Measurements from ENCODE around the gene SNX30. TPM values are rescaled to one million over a fixed set of nuclear protein-coding genes. Genes with fewer than 3 reads are reported as not detected.

Gene SNX30
- total RNA-seq, 3 donors from 2014 or later = 2.3 to 3.8 (median 3.2) TPM

DNA sequence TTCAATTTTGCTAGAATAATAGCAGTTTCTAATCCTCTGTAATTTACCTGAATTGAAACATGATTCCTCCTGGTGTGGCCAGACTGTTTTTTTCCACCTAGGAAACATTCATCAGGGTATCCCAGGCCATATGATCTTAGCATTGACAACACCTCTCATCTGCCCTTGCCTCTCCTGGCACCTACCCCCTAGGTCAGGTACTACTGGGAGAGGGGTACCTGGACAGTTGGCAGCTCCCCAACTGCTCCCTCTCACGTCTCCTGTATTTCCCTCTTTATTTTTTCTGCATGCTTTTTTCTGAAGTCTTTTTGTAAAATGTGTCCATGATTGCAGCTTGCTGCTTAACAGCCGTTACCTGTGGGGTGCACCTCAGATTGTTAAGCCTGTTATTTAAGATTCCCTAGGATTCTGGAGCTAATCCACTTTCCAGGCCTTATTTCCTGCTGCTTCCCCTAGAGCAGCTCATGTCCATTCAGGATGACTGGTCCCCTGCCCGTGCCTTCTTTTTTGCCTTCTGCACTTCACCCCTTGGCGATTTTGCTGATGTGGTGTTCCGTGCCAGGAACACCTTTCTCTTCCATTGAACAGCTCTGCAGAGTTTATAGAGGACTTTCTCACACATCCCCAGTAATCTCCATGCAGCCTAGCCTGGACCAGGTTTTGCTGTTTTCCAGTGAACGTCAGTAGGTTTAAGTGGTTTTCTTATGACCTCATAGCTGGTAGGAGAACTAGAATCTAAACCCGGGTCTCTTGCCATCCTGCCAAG is 33.6 kb downstream of the SNX30 start:
- ATAC-seq (no peak), DNase-seq (no peak)
- no peaks in the 10 kb centered on the region for H3K36me3 Mint-ChIP-seq (ENCODE audit: insufficient read depth)
- H3K4me1 Mint-ChIP-seq (ENCODE audit: low read depth) = peaks cover 19% of the 10 kb centered on the region
- H3K4me3 Mint-ChIP-seq = no peak overlapping the region
- no peaks in the 10 kb centered on the region for H3K27me3 Mint-ChIP-seq (ENCODE audit: low read depth)
- H3K9me3 Mint-ChIP-seq = no peaks in the 10 kb centered on the region

DNA sequence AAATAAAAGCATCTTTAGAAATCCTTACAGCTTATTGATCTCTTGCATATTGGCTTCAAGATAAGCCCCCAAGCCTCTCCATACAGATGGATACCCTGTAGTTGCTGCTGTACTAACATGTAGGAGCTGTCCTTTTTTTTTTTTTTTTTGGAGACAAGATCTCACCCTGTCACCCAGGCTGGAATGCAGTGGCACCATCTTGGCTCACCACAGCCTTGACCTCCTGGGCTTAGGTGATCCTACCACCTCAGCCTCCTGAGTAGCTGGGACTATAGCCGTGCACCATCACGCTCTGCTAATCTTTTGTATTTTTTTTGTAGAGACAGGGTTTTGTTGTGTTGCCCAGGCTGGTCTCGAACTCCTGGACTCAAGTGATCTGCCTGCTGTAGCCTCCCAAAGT is 35.4 kb downstream of the SNX30 start:
- H3K36me3 Mint-ChIP-seq (ENCODE audit: insufficient read depth) = no peaks in the 10 kb centered on the region
- no peaks in the 10 kb centered on the region for H3K9me3 Mint-ChIP-seq
- ATAC-seq (no peak), DNase-seq (no peak)
- no peak overlapping the region for H3K4me3 Mint-ChIP-seq
- H3K27me3 Mint-ChIP-seq (ENCODE audit: low read depth) = no peaks in the 10 kb centered on the region
- peaks cover 14% of the 10 kb centered on the region for H3K4me1 Mint-ChIP-seq (ENCODE audit: low read depth)

DNA sequence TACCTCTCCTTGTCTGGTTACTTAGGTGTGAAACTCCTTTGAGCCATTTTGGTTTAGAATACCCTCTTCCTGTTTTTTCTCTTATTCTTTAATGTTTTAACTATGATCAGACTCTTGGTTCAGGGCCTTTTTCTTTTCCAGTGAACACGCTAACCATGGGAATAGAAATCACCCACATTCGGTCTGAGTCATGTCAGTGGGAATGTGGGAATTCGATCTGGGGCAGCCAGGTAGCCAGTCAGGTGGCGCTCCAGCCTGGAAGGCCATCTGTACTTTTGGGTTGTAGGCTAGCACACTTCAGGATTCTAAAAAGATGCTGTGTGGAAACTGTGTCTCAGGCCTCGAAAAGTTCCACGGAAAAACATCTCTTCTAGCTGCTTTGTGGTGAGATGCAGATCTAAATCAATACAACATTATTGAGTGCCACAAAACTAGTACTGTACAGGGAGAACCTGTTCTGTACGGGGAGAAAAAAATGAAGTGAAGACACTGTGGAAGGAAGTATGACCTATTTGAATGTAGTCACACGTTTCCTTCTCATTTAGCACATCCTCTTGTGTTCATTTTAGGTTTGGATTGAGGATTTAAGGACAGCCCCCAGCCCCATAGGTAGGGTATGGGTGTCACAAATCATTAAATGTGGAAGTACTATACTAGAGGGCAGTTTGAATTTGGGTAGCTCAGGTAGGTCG is 36.4 kb downstream of the SNX30 start:
- Mint-ChIP-seq H3K9me3 (no peaks in the 10 kb centered on the region), H3K36me3 (ENCODE audit: insufficient read depth) (no peaks in the 10 kb centered on the region), H3K27me3 (ENCODE audit: low read depth) (no peaks in the 10 kb centered on the region), H3K4me3 (no peak overlapping the region), H3K4me1 (ENCODE audit: low read depth) (peaks cover 14% of the 10 kb centered on the region)
- ATAC-seq (no peak), DNase-seq (no peak)

DNA sequence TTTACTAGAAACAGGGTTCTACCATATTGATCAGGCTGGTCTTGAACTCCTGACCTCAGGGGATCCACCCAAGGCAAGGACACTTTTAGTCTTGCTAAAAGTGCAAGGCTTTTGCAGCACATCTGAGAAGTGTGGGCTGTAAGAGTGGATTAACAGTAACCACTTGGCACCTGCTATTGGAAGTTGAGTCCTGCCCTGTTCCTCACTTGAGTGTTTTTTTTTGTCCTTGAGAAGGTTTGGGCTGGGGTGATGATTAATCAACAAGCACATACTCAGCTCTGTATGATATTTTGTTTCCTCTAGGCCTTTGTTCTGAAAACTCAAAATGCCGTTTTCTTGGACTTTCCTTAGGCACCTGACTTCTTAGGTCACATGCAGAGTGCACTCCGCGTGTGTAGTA is 37.4 kb downstream of the SNX30 start:
- DNase-seq (no peak), ATAC-seq (no peak)
- Mint-ChIP-seq H3K9me3 (no peaks in the 10 kb centered on the region), H3K36me3 (ENCODE audit: insufficient read depth) (no peaks in the 10 kb centered on the region), H3K27me3 (ENCODE audit: low read depth) (no peaks in the 10 kb centered on the region), H3K4me3 (no peak overlapping the region), H3K4me1 (ENCODE audit: low read depth) (peaks cover 18% of the 10 kb centered on the region)

DNA sequence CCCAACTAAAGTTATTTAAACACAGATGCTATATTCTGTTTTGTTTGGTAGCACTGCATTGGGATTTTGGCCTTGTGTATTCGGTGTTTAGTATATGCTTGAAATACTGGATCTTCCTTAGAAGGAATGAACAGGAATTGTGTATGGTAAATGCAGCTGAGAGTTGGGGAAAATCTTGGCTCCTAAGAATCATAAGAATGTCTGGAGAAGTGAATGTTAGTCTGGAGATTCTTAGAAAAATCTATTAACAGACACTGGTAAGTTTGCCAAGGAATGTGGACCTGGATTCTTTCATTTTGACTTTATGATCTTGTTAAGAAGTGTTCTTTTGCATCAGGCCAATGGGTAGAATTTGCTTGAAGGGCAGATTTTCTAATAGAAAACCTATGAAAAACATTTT is 38.9 kb downstream of the SNX30 start:
- H3K9me3 Mint-ChIP-seq = no peaks in the 10 kb centered on the region
- H3K27me3 Mint-ChIP-seq (ENCODE audit: low read depth) = no peaks in the 10 kb centered on the region
- H3K36me3 Mint-ChIP-seq (ENCODE audit: insufficient read depth) = no peaks in the 10 kb centered on the region
- DNase-seq (no peak), ATAC-seq (no peak)
- no peak overlapping the region for H3K4me3 Mint-ChIP-seq
- H3K4me1 Mint-ChIP-seq (ENCODE audit: low read depth) = peaks cover 20% of the 10 kb centered on the region

DNA sequence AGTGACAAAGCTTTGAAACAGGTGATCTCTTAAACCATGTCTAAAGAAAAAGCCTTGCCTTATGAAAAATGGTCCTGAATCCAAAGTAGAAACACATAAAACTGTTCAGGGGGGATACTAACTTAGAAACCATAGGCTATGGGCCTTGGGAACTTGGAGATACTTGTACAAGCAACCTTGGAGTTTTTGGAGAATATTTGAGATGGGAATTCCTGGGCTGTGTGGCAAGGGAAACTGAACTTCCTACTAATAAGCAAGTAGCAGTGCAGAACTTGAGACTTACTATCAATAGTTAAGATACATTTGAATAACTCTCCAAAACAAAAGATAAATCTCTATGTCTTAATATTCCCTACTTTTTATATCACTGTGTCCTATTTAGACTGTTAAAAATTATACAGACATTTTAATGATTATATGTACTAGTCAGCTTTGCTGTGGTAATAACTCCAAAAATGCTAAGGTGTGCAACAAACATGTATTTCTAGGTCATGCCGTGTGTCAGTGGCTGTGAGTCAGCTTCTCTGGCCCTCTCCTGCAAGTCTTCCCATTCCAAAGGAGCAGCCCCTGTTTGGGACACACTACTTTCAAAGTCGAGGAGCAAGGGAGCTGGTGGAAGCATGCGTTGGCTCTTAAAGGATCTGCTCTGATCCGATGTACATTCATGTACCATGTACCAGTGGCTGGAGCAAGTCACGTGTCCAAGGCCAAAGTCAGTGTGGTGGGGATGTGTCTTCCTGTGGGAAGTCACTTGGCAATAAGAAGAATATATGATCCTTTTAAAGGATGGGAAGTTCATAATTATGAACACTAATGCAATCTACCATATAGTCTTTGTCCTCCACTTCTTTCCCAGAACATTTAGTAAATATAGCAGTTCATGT is 39.6 kb downstream of the SNX30 start:
- Mint-ChIP-seq H3K4me3 (no peak overlapping the region), H3K4me1 (ENCODE audit: low read depth) (peaks cover 18% of the 10 kb centered on the region), H3K27me3 (ENCODE audit: low read depth) (no peaks in the 10 kb centered on the region), H3K36me3 (ENCODE audit: insufficient read depth) (no peaks in the 10 kb centered on the region), H3K9me3 (no peaks in the 10 kb centered on the region)
- DNase-seq (no peak), ATAC-seq (no peak)

DNA sequence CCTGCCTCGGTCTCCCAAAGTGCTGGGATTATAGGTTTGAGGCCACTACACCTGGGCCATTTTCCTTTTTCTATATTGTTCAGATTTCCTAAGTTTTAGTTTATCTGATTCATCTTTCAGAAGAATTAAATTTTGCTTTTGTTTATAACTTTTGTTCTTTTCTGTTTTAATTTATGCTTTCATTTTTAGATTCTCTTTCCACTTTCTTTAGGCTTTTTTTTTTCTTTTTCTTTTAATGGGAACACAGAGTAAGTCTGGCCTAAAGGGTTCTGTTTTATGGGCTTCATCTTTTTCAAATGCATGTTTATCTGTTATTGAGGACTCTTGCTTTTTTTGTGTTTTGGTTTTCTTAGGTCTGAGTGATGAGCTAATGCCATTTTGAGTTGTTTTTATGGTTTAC is 42.1 kb downstream of the SNX30 start:
- no peaks in the 10 kb centered on the region for H3K27me3 Mint-ChIP-seq (ENCODE audit: low read depth)
- no peak overlapping the region for H3K4me3 Mint-ChIP-seq
- no peak for ATAC-seq
- DNase-seq = no peak
- no peaks in the 10 kb centered on the region for H3K36me3 Mint-ChIP-seq (ENCODE audit: insufficient read depth)
- peaks cover 9% of the 10 kb centered on the region for H3K4me1 Mint-ChIP-seq (ENCODE audit: low read depth)
- no peaks in the 10 kb centered on the region for H3K9me3 Mint-ChIP-seq

DNA sequence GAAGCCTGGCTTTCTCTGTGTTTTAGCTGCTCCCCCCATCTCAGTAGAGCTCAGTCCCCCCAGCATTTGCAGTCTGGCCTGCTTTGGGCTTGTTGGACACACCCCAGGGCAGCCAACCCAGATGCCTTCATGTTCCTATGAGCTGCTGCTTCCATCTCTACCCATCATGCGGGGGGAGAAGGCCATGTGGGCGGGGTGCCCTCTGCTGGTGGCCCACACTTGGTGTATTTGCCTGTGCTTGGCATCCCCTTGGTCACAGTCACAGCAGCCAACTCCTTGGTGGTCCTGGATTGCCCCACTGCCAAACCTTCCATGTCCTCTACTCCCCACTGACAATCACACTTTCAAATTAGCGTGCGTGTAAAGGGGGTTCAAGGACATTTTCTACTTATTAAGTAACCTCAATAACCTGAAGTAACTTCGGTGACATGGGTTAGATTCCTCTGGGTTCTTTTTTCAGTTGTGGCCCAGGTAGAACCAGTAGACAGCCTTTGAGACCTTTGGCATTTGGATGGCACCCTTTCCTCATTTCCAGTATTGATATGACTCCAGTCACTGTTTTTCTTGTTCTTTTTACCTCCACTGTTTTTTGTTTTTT is 42.8 kb downstream of the SNX30 start:
- no peaks in the 10 kb centered on the region for H3K36me3 Mint-ChIP-seq (ENCODE audit: insufficient read depth)
- peaks cover 9% of the 10 kb centered on the region for H3K4me1 Mint-ChIP-seq (ENCODE audit: low read depth)
- peak; percentile 82 for DNase-seq
- no peak overlapping the region for H3K4me3 Mint-ChIP-seq
- H3K9me3 Mint-ChIP-seq = no peaks in the 10 kb centered on the region
- no peaks in the 10 kb centered on the region for H3K27me3 Mint-ChIP-seq (ENCODE audit: low read depth)
- peak; percentile 94 to 99 for ATAC-seq

DNA sequence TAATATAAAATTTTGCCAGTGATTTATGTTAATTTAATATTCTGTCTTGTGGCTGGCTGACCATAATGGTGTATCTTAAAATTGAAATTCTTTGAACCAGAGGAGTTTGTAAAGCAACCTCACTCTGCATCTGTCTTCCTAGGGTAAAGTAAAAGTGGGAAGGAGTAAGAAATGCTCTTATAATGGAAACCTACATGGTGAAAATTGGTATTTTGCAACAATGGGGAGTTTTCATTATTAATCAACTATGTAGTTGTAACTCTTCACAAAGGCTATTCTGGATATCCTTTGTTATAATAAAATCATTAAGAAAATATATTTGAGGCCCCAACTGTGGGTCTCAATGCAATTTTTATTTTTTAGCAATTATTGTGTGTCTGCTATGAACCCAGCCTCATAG is 44.2 kb downstream of the SNX30 start:
- Mint-ChIP-seq H3K4me3 (no peak overlapping the region), H3K4me1 (ENCODE audit: low read depth) (peaks cover 7% of the 10 kb centered on the region), H3K27me3 (ENCODE audit: low read depth) (no peaks in the 10 kb centered on the region), H3K9me3 (no peaks in the 10 kb centered on the region), H3K36me3 (ENCODE audit: insufficient read depth) (no peaks in the 10 kb centered on the region)
- ATAC-seq (no peak), DNase-seq (no peak)

DNA sequence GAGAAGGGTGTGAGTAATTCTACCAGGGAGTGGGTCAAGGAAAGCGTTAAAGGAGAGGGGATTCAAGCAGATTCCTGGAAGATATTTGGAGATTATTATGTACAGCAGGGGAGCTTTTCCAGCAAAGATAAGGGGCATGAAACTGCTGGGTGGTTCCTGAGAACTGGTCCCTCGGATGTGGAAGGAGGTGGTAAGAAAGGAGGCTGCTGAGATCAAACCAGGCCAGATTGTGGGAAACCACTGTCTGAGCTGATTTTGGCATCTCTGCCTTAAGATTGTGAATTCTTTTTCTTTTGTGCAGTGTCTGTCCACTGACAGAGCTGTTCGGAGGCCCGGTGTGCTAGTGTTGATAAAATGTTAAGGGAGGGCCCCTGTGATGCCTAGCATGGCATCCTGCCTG is 45.4 kb downstream of the SNX30 start:
- no peaks in the 10 kb centered on the region for H3K9me3 Mint-ChIP-seq
- no peak overlapping the region for H3K4me3 Mint-ChIP-seq
- DNase-seq = no peak
- peaks cover 7% of the 10 kb centered on the region for H3K4me1 Mint-ChIP-seq (ENCODE audit: low read depth)
- H3K27me3 Mint-ChIP-seq (ENCODE audit: low read depth) = no peaks in the 10 kb centered on the region
- no peak for ATAC-seq
- no peaks in the 10 kb centered on the region for H3K36me3 Mint-ChIP-seq (ENCODE audit: insufficient read depth)

DNA sequence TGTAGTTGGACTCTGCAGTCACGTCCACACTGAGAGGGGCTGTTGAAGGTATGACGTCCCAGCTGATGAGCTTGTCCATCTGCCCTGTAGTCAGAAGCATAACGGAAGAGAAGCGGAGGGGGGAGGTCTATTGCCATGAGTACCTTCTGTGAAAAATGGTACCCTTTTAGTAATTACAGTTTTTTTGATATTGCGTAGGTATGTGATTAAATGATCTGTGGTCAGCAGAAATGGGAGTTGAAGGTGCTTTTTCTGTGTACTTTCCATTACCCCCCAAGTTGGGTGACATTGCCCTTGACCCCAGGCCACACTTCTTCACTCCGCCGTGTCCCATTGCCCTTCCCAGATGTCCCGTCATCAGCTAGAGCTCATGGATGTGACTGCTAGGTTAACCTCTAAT is 45.9 kb downstream of the SNX30 start:
- Mint-ChIP-seq H3K36me3 (ENCODE audit: insufficient read depth) (no peaks in the 10 kb centered on the region), H3K9me3 (no peaks in the 10 kb centered on the region), H3K27me3 (ENCODE audit: low read depth) (no peaks in the 10 kb centered on the region), H3K4me3 (no peak overlapping the region), H3K4me1 (ENCODE audit: low read depth) (peaks cover 7% of the 10 kb centered on the region)
- ATAC-seq (no peak), DNase-seq (no peak)

DNA sequence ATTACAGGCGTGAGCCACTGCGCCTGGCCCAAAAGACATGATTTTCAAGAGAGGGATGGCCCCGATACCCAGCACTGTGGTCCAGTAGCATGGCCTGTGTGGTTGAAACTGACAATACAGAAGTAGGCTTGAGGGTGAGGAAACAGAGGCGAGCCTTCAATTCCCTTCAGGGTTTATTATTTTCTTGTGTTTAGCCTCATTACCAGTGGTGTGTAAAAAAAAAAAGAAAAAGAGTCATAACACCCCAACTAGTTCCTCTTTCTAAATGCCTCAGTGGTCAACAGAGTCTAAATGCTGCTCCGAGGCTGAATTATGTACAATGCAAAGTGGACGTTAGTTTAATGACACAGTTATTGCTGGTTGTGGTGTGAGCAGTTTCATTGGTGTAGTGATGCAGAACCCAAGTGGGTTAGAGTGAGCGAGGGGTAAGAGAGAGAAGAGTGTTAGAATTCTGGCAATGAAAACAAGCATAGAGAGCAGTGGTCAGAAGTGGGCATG is 58.8 kb downstream of the SNX30 start:
- no peak overlapping the region for H3K4me3 Mint-ChIP-seq
- no peaks in the 10 kb centered on the region for H3K27me3 Mint-ChIP-seq (ENCODE audit: low read depth)
- peaks cover 12% of the 10 kb centered on the region for H3K36me3 Mint-ChIP-seq (ENCODE audit: insufficient read depth)
- no peak for DNase-seq
- no peak for ATAC-seq
- H3K9me3 Mint-ChIP-seq = no peaks in the 10 kb centered on the region
- H3K4me1 Mint-ChIP-seq (ENCODE audit: low read depth) = no peaks in the 10 kb centered on the region

DNA sequence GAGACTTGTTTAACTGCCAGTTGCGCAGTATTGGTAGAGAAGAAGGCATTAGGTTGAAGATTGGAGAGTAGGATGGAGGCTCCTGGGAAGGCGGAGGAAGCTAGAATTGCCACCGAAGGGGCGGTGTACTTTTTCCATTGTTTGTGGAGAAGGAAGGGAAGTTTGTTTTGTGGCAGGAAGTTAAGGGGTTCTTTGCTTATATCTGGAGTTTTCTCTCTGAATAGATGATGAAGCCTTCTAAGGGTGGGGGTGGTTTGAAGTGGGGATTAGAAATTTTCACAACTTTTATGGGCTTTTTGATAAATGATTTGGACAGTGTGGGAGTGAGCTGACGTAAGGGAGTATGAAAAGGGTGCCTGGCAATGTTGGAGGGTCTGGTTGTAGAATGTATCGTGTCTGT is 59.3 kb downstream of the SNX30 start:
- Mint-ChIP-seq H3K27me3 (ENCODE audit: low read depth) (no peaks in the 10 kb centered on the region), H3K4me1 (ENCODE audit: low read depth) (no peaks in the 10 kb centered on the region)
- no peak for DNase-seq

More for the DNA sequence above, 59.3 kb downstream of the SNX30 start:
- H3K4me3 Mint-ChIP-seq = no peak overlapping the region
- no peak for ATAC-seq
- H3K9me3 Mint-ChIP-seq = no peaks in the 10 kb centered on the region
- H3K36me3 Mint-ChIP-seq (ENCODE audit: insufficient read depth) = peaks cover 8% of the 10 kb centered on the region
